HFFc6 (cell line): ENCODE measurements around the gene MORC2. TPM values are rescaled to one million over a fixed set of nuclear protein-coding genes. Genes with fewer than 3 reads are reported as not detected.

Experiments used
- DNase-seq: peaks from one replicate; pipeline ENCODE4 v3.0.0-alpha.2; 2018
- H3K27ac Mint-ChIP-seq: 2 replicates; pipeline ENCODE4 v1.8.0; 2020; ENCODE audit warnings: mild to moderate bottlenecking, mixed read lengths
- H3K27me3 Mint-ChIP-seq: 2 replicates; pipeline ENCODE4 v1.8.0; 2021; ENCODE audit warnings: mild to moderate bottlenecking, moderate library complexity, mixed read lengths; ENCODE audit not compliant: insufficient read depth
- H3K36me3 Mint-ChIP-seq: 2 replicates; pipeline ENCODE4 v1.8.0; 2021; ENCODE audit warnings: low read depth, mixed read lengths
- H3K4me1 Mint-ChIP-seq: 2 replicates; pipeline ENCODE4 v1.8.0; 2020; ENCODE audit warnings: low read depth, mixed read lengths
- H3K4me3 Mint-ChIP-seq: 2 replicates; pipeline ENCODE4 v1.8.0; 2020; ENCODE audit warnings: mild to moderate bottlenecking, moderate library complexity, mixed read lengths
- H3K9me3 Mint-ChIP-seq: 2 replicates; pipeline ENCODE4 v1.8.0; 2020; ENCODE audit warnings: mild to moderate bottlenecking, mixed read lengths
- CTCF ChIP-seq: fragments of 200-600 bp; sonication (generic); IDR thresholded peaks from 2 replicates; pipeline ENCODE4 v1.5.0; 2021; ENCODE audit warnings: antibody characterized with exemption, mild to moderate bottlenecking
- total RNA-seq, 6 experiments: library from RNA; stranded (reverse); fragmentation: NEBNext Ultra II Directional; extraction: Animal tissue kit (Norgen Biotek cat#: 25700); gene quantifications; 2 replicates in 1 of 6; 3 replicates in 5 of 6; pipeline ENCODE4 v1.2.3, GENCODE V29; 2021

The MORC2 gene
- total RNA-seq, 6 experiments from 2014 or later: 22.0 to 30.5 (median 24.5) TPM

GRCh38 chr22:30934053-30934452 lies 34.5 kb downstream of the MORC2 start:
- H3K36me3 Mint-ChIP-seq: peaks cover 42% of the 10 kb centered on the region

GRCh38 chr22:30933457-30933856 lies 35.1 kb downstream of the MORC2 start:
- no peak for DNase-seq
- peaks cover 38% of the 10 kb centered on the region for H3K36me3 Mint-ChIP-seq
- H3K9me3 Mint-ChIP-seq: no peaks in the 10 kb centered on the region
- H3K4me3 Mint-ChIP-seq: no peak overlapping the region
- peaks cover 3% of the 10 kb centered on the region; the same call in 1 of the 2 replicates for H3K27me3 Mint-ChIP-seq
- no peak for TF ChIP-seq CTCF
- H3K27ac Mint-ChIP-seq: no peak overlapping the region
- H3K4me1 Mint-ChIP-seq: no peaks in the 10 kb centered on the region

More at GRCh38 chr22:30934053-30934452, 34.5 kb downstream of the MORC2 start:
- H3K4me3 Mint-ChIP-seq: no peak overlapping the region
- no peaks in the 10 kb centered on the region for H3K9me3 Mint-ChIP-seq
- no peak overlapping the region for H3K27ac Mint-ChIP-seq
- H3K4me1 Mint-ChIP-seq: no peaks in the 10 kb centered on the region
- no peak for DNase-seq
- peaks cover 3% of the 10 kb centered on the region; the same call in 1 of the 2 replicates for H3K27me3 Mint-ChIP-seq
- no peak for TF ChIP-seq CTCF

- Mint-ChIP-seq H3K9me3 (no peaks in the 10 kb centered on the region), H3K27ac (no peak overlapping the region), H3K4me1 (no peaks in the 10 kb centered on the region), H3K36me3 (peaks cover 38% of the 10 kb centered on the region), H3K27me3 (peaks cover 3% of the 10 kb centered on the region; the same call in 1 of the 2 replicates), H3K4me3 (no peak overlapping the region)
- no peak for TF ChIP-seq CTCF
- DNase-seq: no peak
Observed at GRCh38 chr22:30932661-30933060, 35.9 kb downstream of the MORC2 start.

GRCh38 chr22:30931541-30932300 lies 36.9 kb downstream of the MORC2 start:
- TF ChIP-seq CTCF: no peak
- Mint-ChIP-seq H3K27me3 (peaks cover 3% of the 10 kb centered on the region; the same call in 1 of the 2 replicates), H3K9me3 (no peaks in the 10 kb centered on the region), H3K4me1 (no peaks in the 10 kb centered on the region), H3K27ac (no peak overlapping the region), H3K36me3 (peaks cover 36% of the 10 kb centered on the region), H3K4me3 (no peak overlapping the region)
- DNase-seq: no peak

GRCh38 chr22:30930228-30930627 lies 38.3 kb downstream of the MORC2 start:
- no peak for TF ChIP-seq CTCF
- Mint-ChIP-seq H3K27ac (no peak overlapping the region), H3K9me3 (no peaks in the 10 kb centered on the region), H3K4me3 (no peak overlapping the region), H3K27me3 (peaks cover 3% of the 10 kb centered on the region; the same call in 1 of the 2 replicates), H3K4me1 (no peaks in the 10 kb centered on the region), H3K36me3 (peaks cover 26% of the 10 kb centered on the region)
- no peak for DNase-seq
